ENCODE data around the gene HDLBP.

Gene HDLBP

GRCh38 chr2:241315093-241315878, at the start of gene HDLBP:
Gene HDLBP (minus strand): TSS chr2:241315672. CDS start chr2:241266869, 48,803 bp downstream.
- peak; percentile 74 for ATAC-seq (replicated peaks; ENCODE audit: extremely low read depth, poor library complexity, severe bottlenecking)
- no peaks in the 10 kb centered on the region for H3K27me3 Mint-ChIP-seq
- H3K36me3 Mint-ChIP-seq (ENCODE audit: insufficient read depth): peaks cover 28% of the 10 kb centered on the region

GRCh38 chr2:241364781-241365180, 49.3 kb upstream of the HDLBP start:
- Mint-ChIP-seq H3K9me3 (no peaks in the 10 kb centered on the region), H3K27me3 (no peaks in the 10 kb centered on the region)
- no peak for DNase-seq (ENCODE audit: low spot score in 2 of 2)

More at GRCh38 chr2:241315093-241315878, at the start of gene HDLBP:
- Mint-ChIP-seq H3K9me3 (no peaks in the 10 kb centered on the region), H3K4me3 (peak within 1 kb of the TSS; percentile 99), H3K27ac (ENCODE audit: low read depth) (peak within 1 kb of the TSS; percentile 98), H3K4me1 (peaks cover 80% of the 10 kb centered on the region)
- peak; percentile 100 for DNase-seq (ENCODE audit: low spot score in 2 of 2)

GRCh38 chr2:241363426-241363825, 48.0 kb upstream of the HDLBP start:
- no peaks in the 10 kb centered on the region for H3K9me3 Mint-ChIP-seq
- DNase-seq (ENCODE audit: low spot score in 2 of 2) (no peak), ATAC-seq (replicated peaks; ENCODE audit: extremely low read depth, poor library complexity, severe bottlenecking) (no peak)
- peaks cover 2% of the 10 kb centered on the region for H3K36me3 Mint-ChIP-seq (ENCODE audit: insufficient read depth)
- H3K4me1 Mint-ChIP-seq: peaks cover 11% of the 10 kb centered on the region
- H3K27ac Mint-ChIP-seq (ENCODE audit: low read depth): no peak overlapping the region
- no peaks in the 10 kb centered on the region for H3K27me3 Mint-ChIP-seq
- H3K4me3 Mint-ChIP-seq: no peak overlapping the region

More at GRCh38 chr2:241364781-241365180, 49.3 kb upstream of the HDLBP start:
- Mint-ChIP-seq H3K27ac (ENCODE audit: low read depth) (no peak overlapping the region), H3K4me1 (peaks cover 11% of the 10 kb centered on the region), H3K36me3 (ENCODE audit: insufficient read depth) (peaks cover 2% of the 10 kb centered on the region), H3K4me3 (no peak overlapping the region)
- ATAC-seq (replicated peaks; ENCODE audit: extremely low read depth, poor library complexity, severe bottlenecking): no peak

GRCh38 chr2:241359481-241360045, 44.1 kb upstream of the HDLBP start:
- Mint-ChIP-seq H3K27me3 (no peaks in the 10 kb centered on the region), H3K27ac (ENCODE audit: low read depth) (no peak overlapping the region), H3K4me3 (no peak overlapping the region), H3K4me1 (peaks cover 11% of the 10 kb centered on the region), H3K36me3 (ENCODE audit: insufficient read depth) (peaks cover under 1% of the 10 kb centered on the region), H3K9me3 (no peaks in the 10 kb centered on the region)
- DNase-seq (ENCODE audit: low spot score in 2 of 2): no peak
- no peak for ATAC-seq (replicated peaks; ENCODE audit: extremely low read depth, poor library complexity, severe bottlenecking)

- ATAC-seq (replicated peaks; ENCODE audit: extremely low read depth, poor library complexity, severe bottlenecking): no peak
- no peak overlapping the region for H3K27ac Mint-ChIP-seq (ENCODE audit: low read depth)
- H3K9me3 Mint-ChIP-seq: no peaks in the 10 kb centered on the region
- H3K4me1 Mint-ChIP-seq: peaks cover 12% of the 10 kb centered on the region
- H3K36me3 Mint-ChIP-seq (ENCODE audit: insufficient read depth): peaks cover 4% of the 10 kb centered on the region
- no peak for DNase-seq (ENCODE audit: low spot score in 2 of 2)
- no peak overlapping the region for H3K4me3 Mint-ChIP-seq
- no peaks in the 10 kb centered on the region for H3K27me3 Mint-ChIP-seq
Observed at GRCh38 chr2:241358470-241358869, 43.0 kb upstream of the HDLBP start.

GRCh38 chr2:241357531-241357930, 42.1 kb upstream of the HDLBP start:
- DNase-seq (ENCODE audit: low spot score in 2 of 2): no peak
- Mint-ChIP-seq H3K4me1 (peaks cover 12% of the 10 kb centered on the region), H3K9me3 (no peaks in the 10 kb centered on the region), H3K4me3 (peak overlapping the region; percentile 66), H3K27me3 (no peaks in the 10 kb centered on the region), H3K27ac (ENCODE audit: low read depth) (no peak overlapping the region), H3K36me3 (ENCODE audit: insufficient read depth) (peaks cover 4% of the 10 kb centered on the region)
- no peak for ATAC-seq (replicated peaks; ENCODE audit: extremely low read depth, poor library complexity, severe bottlenecking)

- H3K4me3 Mint-ChIP-seq: peak overlapping the region; percentile 66
- H3K9me3 Mint-ChIP-seq: no peaks in the 10 kb centered on the region
- H3K36me3 Mint-ChIP-seq (ENCODE audit: insufficient read depth): peaks cover 9% of the 10 kb centered on the region
- no peaks in the 10 kb centered on the region for H3K27me3 Mint-ChIP-seq
- ATAC-seq (replicated peaks; ENCODE audit: extremely low read depth, poor library complexity, severe bottlenecking) (no peak), DNase-seq (ENCODE audit: low spot score in 2 of 2) (no peak)
- peaks cover 12% of the 10 kb centered on the region for H3K4me1 Mint-ChIP-seq
- H3K27ac Mint-ChIP-seq (ENCODE audit: low read depth): no peak overlapping the region
Observed at GRCh38 chr2:241356871-241357260, 41.4 kb upstream of the HDLBP start.

GRCh38 chr2:241355983-241356870, 40.8 kb upstream of the HDLBP start, which contains the start of gene FARP2:
Gene FARP2 (plus strand): TSS chr2:241356285. CDS start chr2:241373108, 16,823 bp downstream.
- Mint-ChIP-seq H3K4me3 (peak within 1 kb of the TSS; percentile 66), H3K36me3 (ENCODE audit: insufficient read depth) (peaks cover 15% of the 10 kb centered on the region), H3K27ac (ENCODE audit: low read depth) (peak within 1 kb of the TSS; percentile 7), H3K4me1 (peaks cover 12% of the 10 kb centered on the region), H3K27me3 (no peaks in the 10 kb centered on the region), H3K9me3 (no peaks in the 10 kb centered on the region)
- peak; percentile 87 to 96 for DNase-seq (ENCODE audit: low spot score in 2 of 2)
- ATAC-seq (replicated peaks; ENCODE audit: extremely low read depth, poor library complexity, severe bottlenecking): peak; percentile 93

GRCh38 chr2:241354668-241355658, 39.5 kb upstream of the HDLBP start:
- Mint-ChIP-seq H3K36me3 (ENCODE audit: insufficient read depth) (peaks cover 25% of the 10 kb centered on the region), H3K27ac (ENCODE audit: low read depth) (no peak overlapping the region), H3K9me3 (no peaks in the 10 kb centered on the region), H3K4me1 (peaks cover 12% of the 10 kb centered on the region), H3K4me3 (no peak overlapping the region), H3K27me3 (no peaks in the 10 kb centered on the region)
- peak; percentile 24 to 59 for DNase-seq (ENCODE audit: low spot score in 2 of 2)
- ATAC-seq (replicated peaks; ENCODE audit: extremely low read depth, poor library complexity, severe bottlenecking): peak; percentile 19

- Mint-ChIP-seq H3K27me3 (no peaks in the 10 kb centered on the region), H3K9me3 (no peaks in the 10 kb centered on the region), H3K4me3 (no peak overlapping the region), H3K27ac (ENCODE audit: low read depth) (no peak overlapping the region), H3K36me3 (ENCODE audit: insufficient read depth) (peaks cover 41% of the 10 kb centered on the region), H3K4me1 (peaks cover 10% of the 10 kb centered on the region)
- DNase-seq (ENCODE audit: low spot score in 2 of 2) (no peak), ATAC-seq (replicated peaks; ENCODE audit: extremely low read depth, poor library complexity, severe bottlenecking) (no peak)
Observed at GRCh38 chr2:241352227-241352626, 36.8 kb upstream of the HDLBP start.

GRCh38 chr2:241351640-241352031, 36.2 kb upstream of the HDLBP start:
- Mint-ChIP-seq H3K36me3 (ENCODE audit: insufficient read depth) (peaks cover 44% of the 10 kb centered on the region), H3K9me3 (no peaks in the 10 kb centered on the region), H3K4me3 (no peak overlapping the region), H3K27ac (ENCODE audit: low read depth) (no peak overlapping the region), H3K4me1 (peaks cover 5% of the 10 kb centered on the region), H3K27me3 (no peaks in the 10 kb centered on the region)
- no peak for ATAC-seq (replicated peaks; ENCODE audit: extremely low read depth, poor library complexity, severe bottlenecking)
- DNase-seq (ENCODE audit: low spot score in 2 of 2): no peak
